WTC11 (cell line): ENCODE results near the gene MYO7B.

Source experiments
- CREB1 ChIP-seq: sonication (generic); formaldehyde crosslinking; IDR thresholded peaks from 2 replicates; pipeline ENCODE4 v1.8.0; 2023; ENCODE audit warnings: mild to moderate bottlenecking, missing genetic modification reagents
- CREM ChIP-seq: sonication (generic); formaldehyde crosslinking; IDR thresholded peaks from 2 replicates; pipeline ENCODE4 v1.8.1; 2022; ENCODE audit warnings: mild to moderate bottlenecking, missing genetic modification reagents, moderate library complexity
- NR2C2 ChIP-seq: sonication (generic); formaldehyde crosslinking; IDR thresholded peaks from 2 replicates; pipeline ENCODE4 v1.8.0; 2022; ENCODE audit warnings: mild to moderate bottlenecking, missing genetic modification reagents
- RELA ChIP-seq: sonication (generic); formaldehyde crosslinking; IDR thresholded peaks from 2 replicates; pipeline ENCODE4 v1.8.1; 2022; ENCODE audit warnings: missing genetic modification reagents, mild to moderate bottlenecking, borderline replicate concordance
- SMAD4 ChIP-seq: sonication (generic); formaldehyde crosslinking; IDR thresholded peaks from 2 replicates; pipeline ENCODE4 v1.8.0; 2022; ENCODE audit warnings: mild to moderate bottlenecking, missing genetic modification reagents
- TF ChIP-seq, protein P1 (sequence below): fragments of 200-600 bp; IDR thresholded peaks from 2 replicates; pipeline ENCODE4 v1.8.0; 2022; ENCODE audit warnings: antibody characterized with exemption
- TF ChIP-seq, protein P2 (sequence below): sonication (generic); formaldehyde crosslinking; conservative IDR thresholded peaks from 2 replicates; pipeline ENCODE4 v1.8.1; 2022; ENCODE audit warnings: mild to moderate bottlenecking, missing genetic modification reagents
- TF ChIP-seq, protein P3 (sequence below): sonication (generic); formaldehyde crosslinking; IDR thresholded peaks from 2 replicates; pipeline ENCODE4 v1.8.0; 2022; ENCODE audit warnings: mild to moderate bottlenecking, missing genetic modification reagents
- TF ChIP-seq, protein P4 (sequence below): sonication (generic); formaldehyde crosslinking; IDR thresholded peaks from 2 replicates; pipeline ENCODE4 v1.8.1; 2023; ENCODE audit warnings: mild to moderate bottlenecking, missing genetic modification reagents, moderate library complexity

DNA sequence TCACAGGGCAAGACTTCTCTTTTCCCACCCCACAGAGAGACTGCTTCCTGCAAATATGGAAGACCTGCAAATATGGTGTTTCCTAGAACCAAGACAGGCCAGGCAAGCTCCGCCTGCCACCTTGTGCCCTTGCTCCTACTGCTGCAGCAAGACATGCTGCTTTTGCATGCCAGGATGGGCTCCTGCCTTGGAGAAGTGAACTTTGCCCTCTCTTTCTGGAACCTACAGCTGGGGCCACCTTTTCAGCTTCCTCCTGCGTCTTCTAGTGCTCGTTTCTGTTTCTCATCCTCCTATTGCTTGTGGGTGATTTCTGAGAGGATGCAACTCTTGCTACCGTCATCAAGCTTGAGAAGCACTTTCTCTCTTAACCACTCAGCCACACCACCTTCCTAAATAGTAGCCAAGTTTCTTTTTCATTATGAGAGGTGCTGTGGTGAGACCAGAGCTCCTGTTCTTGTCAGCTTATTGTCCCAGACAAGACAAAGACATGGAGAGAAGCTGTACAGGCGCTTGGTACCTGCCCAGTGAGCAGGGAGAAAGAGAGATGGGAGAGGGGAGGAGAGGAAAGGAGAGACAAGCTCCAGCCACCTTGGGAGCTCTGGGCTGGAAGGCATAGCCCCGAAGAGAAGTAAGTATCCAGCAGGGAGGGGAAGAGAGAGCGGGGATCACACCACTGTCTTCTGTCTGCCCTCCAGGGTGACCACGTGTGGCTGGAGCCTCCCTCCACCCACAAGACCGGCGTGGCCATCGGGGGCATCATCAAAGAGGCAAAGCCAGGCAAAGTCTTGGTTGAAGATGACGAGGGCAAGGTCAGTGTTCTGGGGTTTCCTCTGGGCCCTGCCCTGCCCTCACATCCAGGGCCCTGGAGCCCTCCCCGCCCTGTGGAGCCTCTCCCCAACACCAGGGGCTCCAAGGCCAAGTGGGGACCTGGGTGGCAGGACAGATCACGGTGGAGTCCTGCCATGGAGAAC, 28.3 kb downstream of the MYO7B start:
- TF ChIP-seq CREB1 (CRISPR knock-in tag) (no peak), RELA (CRISPR knock-in tag) (no peak), CREM (CRISPR knock-in tag) (no peak), NR2C2 (CRISPR knock-in tag) (no peak), SMAD4 (CRISPR knock-in tag) (no peak)
- TF ChIP-seq, protein P1, sequence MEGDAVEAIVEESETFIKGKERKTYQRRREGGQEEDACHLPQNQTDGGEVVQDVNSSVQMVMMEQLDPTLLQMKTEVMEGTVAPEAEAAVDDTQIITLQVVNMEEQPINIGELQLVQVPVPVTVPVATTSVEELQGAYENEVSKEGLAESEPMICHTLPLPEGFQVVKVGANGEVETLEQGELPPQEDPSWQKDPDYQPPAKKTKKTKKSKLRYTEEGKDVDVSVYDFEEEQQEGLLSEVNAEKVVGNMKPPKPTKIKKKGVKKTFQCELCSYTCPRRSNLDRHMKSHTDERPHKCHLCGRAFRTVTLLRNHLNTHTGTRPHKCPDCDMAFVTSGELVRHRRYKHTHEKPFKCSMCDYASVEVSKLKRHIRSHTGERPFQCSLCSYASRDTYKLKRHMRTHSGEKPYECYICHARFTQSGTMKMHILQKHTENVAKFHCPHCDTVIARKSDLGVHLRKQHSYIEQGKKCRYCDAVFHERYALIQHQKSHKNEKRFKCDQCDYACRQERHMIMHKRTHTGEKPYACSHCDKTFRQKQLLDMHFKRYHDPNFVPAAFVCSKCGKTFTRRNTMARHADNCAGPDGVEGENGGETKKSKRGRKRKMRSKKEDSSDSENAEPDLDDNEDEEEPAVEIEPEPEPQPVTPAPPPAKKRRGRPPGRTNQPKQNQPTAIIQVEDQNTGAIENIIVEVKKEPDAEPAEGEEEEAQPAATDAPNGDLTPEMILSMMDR: no peak
- TF ChIP-seq, protein P2, sequence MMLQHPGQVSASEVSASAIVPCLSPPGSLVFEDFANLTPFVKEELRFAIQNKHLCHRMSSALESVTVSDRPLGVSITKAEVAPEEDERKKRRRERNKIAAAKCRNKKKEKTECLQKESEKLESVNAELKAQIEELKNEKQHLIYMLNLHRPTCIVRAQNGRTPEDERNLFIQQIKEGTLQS (CRISPR knock-in tag): no peak
- TF ChIP-seq, protein P3, sequence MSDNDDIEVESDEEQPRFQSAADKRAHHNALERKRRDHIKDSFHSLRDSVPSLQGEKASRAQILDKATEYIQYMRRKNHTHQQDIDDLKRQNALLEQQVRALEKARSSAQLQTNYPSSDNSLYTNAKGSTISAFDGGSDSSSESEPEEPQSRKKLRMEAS (CRISPR knock-in tag): no peak
- TF ChIP-seq, protein P4, sequence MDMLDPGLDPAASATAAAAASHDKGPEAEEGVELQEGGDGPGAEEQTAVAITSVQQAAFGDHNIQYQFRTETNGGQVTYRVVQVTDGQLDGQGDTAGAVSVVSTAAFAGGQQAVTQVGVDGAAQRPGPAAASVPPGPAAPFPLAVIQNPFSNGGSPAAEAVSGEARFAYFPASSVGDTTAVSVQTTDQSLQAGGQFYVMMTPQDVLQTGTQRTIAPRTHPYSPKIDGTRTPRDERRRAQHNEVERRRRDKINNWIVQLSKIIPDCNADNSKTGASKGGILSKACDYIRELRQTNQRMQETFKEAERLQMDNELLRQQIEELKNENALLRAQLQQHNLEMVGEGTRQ (CRISPR knock-in tag): no peak
